Stimulated activated naive CD8-positive, alpha-beta T cell treated with anti-CD3 and anti-CD28 coated beads, Interleukin-15, Interleukin-2, amounts not matched to agents 100 ng/mL and 50 ng/mL, for 24 hours (primary cell): ENCODE results near the gene EPHB4.

Source experiments
- H3K27ac Mint-ChIP-seq: one replicate; pipeline ENCODE4 v1.8.0; 2021; ENCODE audit warnings: mild to moderate bottlenecking, mixed read lengths
- H3K27me3 Mint-ChIP-seq: one replicate; pipeline ENCODE4 v1.8.0; 2021; ENCODE audit warnings: mixed read lengths
- H3K36me3 Mint-ChIP-seq: one replicate; pipeline ENCODE4 v1.8.0; 2021; ENCODE audit warnings: low read depth, mixed read lengths
- H3K4me1 Mint-ChIP-seq: one replicate; pipeline ENCODE4 v1.8.0; 2021; ENCODE audit warnings: low read depth, mixed read lengths
- H3K4me3 Mint-ChIP-seq: one replicate; pipeline ENCODE4 v1.8.0; 2021; ENCODE audit warnings: mild to moderate bottlenecking, mixed read lengths
- H3K9me3 Mint-ChIP-seq: one replicate; pipeline ENCODE4 v1.8.0; 2021; ENCODE audit warnings: mixed read lengths

The EPHB4 gene

GRCh38 chr7:100835903-100836811 is 8.8 kb upstream of the EPHB4 start:
- Mint-ChIP-seq H3K27me3 (no peaks in the 10 kb centered on the region), H3K4me1 (peaks cover 15% of the 10 kb centered on the region), H3K4me3 (no peak overlapping the region), H3K36me3 (no peaks in the 10 kb centered on the region), H3K27ac (no peak overlapping the region), H3K9me3 (no peaks in the 10 kb centered on the region)

- H3K9me3 Mint-ChIP-seq: no peaks in the 10 kb centered on the region
- peaks cover 22% of the 10 kb centered on the region for H3K4me1 Mint-ChIP-seq
- H3K27ac Mint-ChIP-seq: no peak overlapping the region
- peaks cover 18% of the 10 kb centered on the region for H3K27me3 Mint-ChIP-seq
- no peak overlapping the region for H3K4me3 Mint-ChIP-seq
- H3K36me3 Mint-ChIP-seq: no peaks in the 10 kb centered on the region
Measured at GRCh38 chr7:100832281-100832633, 4.9 kb upstream of the EPHB4 start.

GRCh38 chr7:100830396-100830795 is 3.1 kb upstream of the EPHB4 start:
- Mint-ChIP-seq H3K27me3 (peaks cover 31% of the 10 kb centered on the region), H3K9me3 (no peaks in the 10 kb centered on the region), H3K4me3 (no peak overlapping the region), H3K27ac (no peak overlapping the region), H3K4me1 (peaks cover 17% of the 10 kb centered on the region), H3K36me3 (no peaks in the 10 kb centered on the region)

GRCh38 chr7:100829150-100829716 is 1.9 kb upstream of the EPHB4 start:
- H3K27me3 Mint-ChIP-seq: peaks cover 38% of the 10 kb centered on the region
- no peak overlapping the region for H3K27ac Mint-ChIP-seq
- no peak overlapping the region for H3K4me3 Mint-ChIP-seq
- peaks cover 17% of the 10 kb centered on the region for H3K4me1 Mint-ChIP-seq
- no peaks in the 10 kb centered on the region for H3K9me3 Mint-ChIP-seq
- no peaks in the 10 kb centered on the region for H3K36me3 Mint-ChIP-seq

- no peaks in the 10 kb centered on the region for H3K9me3 Mint-ChIP-seq
- H3K4me1 Mint-ChIP-seq: peaks cover 17% of the 10 kb centered on the region
- H3K27me3 Mint-ChIP-seq: peaks cover 41% of the 10 kb centered on the region
- H3K4me3 Mint-ChIP-seq: peak overlapping the region; percentile 71
- peak overlapping the region; percentile 52 for H3K27ac Mint-ChIP-seq
- H3K36me3 Mint-ChIP-seq: no peaks in the 10 kb centered on the region
Measured at GRCh38 chr7:100826514-100827329, 601 bp downstream of the EPHB4 start.

GRCh38 chr7:100825751-100826513 is 1.4 kb downstream of the EPHB4 start:
- no peak overlapping the region for H3K27ac Mint-ChIP-seq
- H3K36me3 Mint-ChIP-seq: no peaks in the 10 kb centered on the region
- peak overlapping the region; percentile 71 for H3K4me3 Mint-ChIP-seq
- H3K27me3 Mint-ChIP-seq: peaks cover 41% of the 10 kb centered on the region
- H3K9me3 Mint-ChIP-seq: no peaks in the 10 kb centered on the region
- peaks cover 17% of the 10 kb centered on the region for H3K4me1 Mint-ChIP-seq

GRCh38 chr7:100825215-100825671 is 2.1 kb downstream of the EPHB4 start:
- peaks cover 41% of the 10 kb centered on the region for H3K27me3 Mint-ChIP-seq
- H3K4me1 Mint-ChIP-seq: peaks cover 17% of the 10 kb centered on the region
- H3K27ac Mint-ChIP-seq: no peak overlapping the region
- H3K9me3 Mint-ChIP-seq: no peaks in the 10 kb centered on the region
- no peaks in the 10 kb centered on the region for H3K36me3 Mint-ChIP-seq
- no peak overlapping the region for H3K4me3 Mint-ChIP-seq

GRCh38 chr7:100824499-100825214 is 2.7 kb downstream of the EPHB4 start:
- Mint-ChIP-seq H3K27me3 (peaks cover 41% of the 10 kb centered on the region), H3K4me3 (no peak overlapping the region), H3K27ac (no peak overlapping the region), H3K4me1 (peaks cover 17% of the 10 kb centered on the region), H3K36me3 (no peaks in the 10 kb centered on the region), H3K9me3 (no peaks in the 10 kb centered on the region)

- peaks cover 32% of the 10 kb centered on the region for H3K27me3 Mint-ChIP-seq
Measured at GRCh38 chr7:100823534-100823933, 3.8 kb downstream of the EPHB4 start.

GRCh38 chr7:100823140-100823525 is 4.2 kb downstream of the EPHB4 start:
- Mint-ChIP-seq H3K27ac (no peak overlapping the region), H3K36me3 (no peaks in the 10 kb centered on the region), H3K4me1 (peaks cover 13% of the 10 kb centered on the region), H3K9me3 (no peaks in the 10 kb centered on the region), H3K27me3 (peaks cover 30% of the 10 kb centered on the region), H3K4me3 (no peak overlapping the region)

More at GRCh38 chr7:100823534-100823933, 3.8 kb downstream of the EPHB4 start:
- H3K9me3 Mint-ChIP-seq: no peaks in the 10 kb centered on the region
- H3K36me3 Mint-ChIP-seq: no peaks in the 10 kb centered on the region
- H3K27ac Mint-ChIP-seq: no peak overlapping the region
- H3K4me3 Mint-ChIP-seq: no peak overlapping the region
- peaks cover 15% of the 10 kb centered on the region for H3K4me1 Mint-ChIP-seq

GRCh38 chr7:100822236-100823139 is 4.8 kb downstream of the EPHB4 start:
- Mint-ChIP-seq H3K4me3 (no peak overlapping the region), H3K27me3 (peaks cover 24% of the 10 kb centered on the region), H3K36me3 (no peaks in the 10 kb centered on the region), H3K27ac (no peak overlapping the region), H3K4me1 (peaks cover 7% of the 10 kb centered on the region), H3K9me3 (no peaks in the 10 kb centered on the region)

- Mint-ChIP-seq H3K9me3 (no peaks in the 10 kb centered on the region), H3K27me3 (peaks cover 6% of the 10 kb centered on the region), H3K36me3 (no peaks in the 10 kb centered on the region), H3K27ac (no peak overlapping the region), H3K4me3 (no peak overlapping the region), H3K4me1 (no peaks in the 10 kb centered on the region)
Measured at GRCh38 chr7:100819586-100819985, 7.7 kb downstream of the EPHB4 start.

- Mint-ChIP-seq H3K9me3 (no peaks in the 10 kb centered on the region), H3K4me3 (no peak overlapping the region)
Measured at GRCh38 chr7:100818825-100819224, 8.5 kb downstream of the EPHB4 start.

More at GRCh38 chr7:100818825-100819224, 8.5 kb downstream of the EPHB4 start:
- no peaks in the 10 kb centered on the region for H3K4me1 Mint-ChIP-seq
- H3K36me3 Mint-ChIP-seq: no peaks in the 10 kb centered on the region
- no peak overlapping the region for H3K27ac Mint-ChIP-seq
- no peaks in the 10 kb centered on the region for H3K27me3 Mint-ChIP-seq
